SJCRH30 (cell line): ENCODE data around the gene ITPR3. TPM values are rescaled to one million over a fixed set of nuclear protein-coding genes. Genes with fewer than 3 reads are reported as not detected.
A peak's percentile ranks its signal among the peaks of the same experiment; 100 is the strongest.
"Not testable (repeated sequence)": the region's sequence is repeated elsewhere in the genome, so short reads cannot be mapped to it uniquely, and the experiment has no call there.

Experiments used
- DNase-seq, 2 experiments: peaks; one replicate each; pipeline ENCODE4 v3.0.0-alpha.2; 2015 to 2020
- H3K27ac ChIP-seq: fragments of 250-450 bp; sonication (Bioruptor Pico); 2 replicates; pipeline ENCODE4 v1.5.1; 2020; ENCODE audit warnings: mild to moderate bottlenecking, moderate library complexity
- H3K27me3 ChIP-seq: fragments of 250-450 bp; sonication (Bioruptor Pico); 2 replicates; pipeline ENCODE4 v1.5.1; 2020; ENCODE audit warnings: mild to moderate bottlenecking, moderate library complexity
- H3K36me3 ChIP-seq: fragments of 250-450 bp; sonication (Bioruptor Pico); 2 replicates; pipeline ENCODE4 v1.5.1; 2020; ENCODE audit warnings: mild to moderate bottlenecking, moderate library complexity
- H3K4me1 ChIP-seq: fragments of 250-450 bp; sonication (Bioruptor Pico); 2 replicates; pipeline ENCODE4 v1.5.1; 2020; ENCODE audit warnings: mild to moderate bottlenecking, moderate library complexity
- H3K4me3 ChIP-seq: fragments of 250-450 bp; sonication (Bioruptor Pico); 2 replicates; pipeline ENCODE4 v1.5.1; 2020; ENCODE audit warnings: mild to moderate bottlenecking, moderate library complexity
- H3K9me3 ChIP-seq: fragments of 250-450 bp; sonication (Bioruptor Pico); replicated peaks from 2 replicates; pipeline ENCODE4 v1.5.1; 2020; ENCODE audit warnings: mild to moderate bottlenecking, moderate library complexity
- total RNA-seq: library from RNA; depleted of rRNA; stranded (reverse); fragments of >200 nt; shearing (Covaris generic); gene quantifications from 2 replicates; pipeline ENCODE4 v1.2.3, GENCODE V29; 2014

The ITPR3 gene
- total RNA-seq, 1 experiment from 2014 or later, result 2.9 TPM

DNA sequence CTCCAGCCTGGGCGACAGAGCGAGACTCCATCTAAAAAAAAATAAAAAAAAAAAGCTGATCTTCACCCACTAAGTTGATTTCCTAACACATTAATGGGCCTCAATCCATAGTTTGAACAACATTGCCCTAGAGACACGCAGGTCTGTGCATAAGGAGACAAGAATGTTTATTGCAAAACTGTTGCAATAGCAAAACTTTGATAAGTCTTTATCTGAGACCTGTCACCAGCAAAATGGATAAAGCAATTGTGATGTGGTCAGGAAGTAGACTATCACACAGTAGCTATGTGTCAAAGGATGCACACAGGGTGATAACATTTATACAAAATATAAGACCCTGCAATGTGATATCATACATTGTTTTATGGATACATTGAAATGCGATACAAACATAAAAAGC is 4.2 kb upstream of the ITPR3 start:
- Histone ChIP-seq H3K27me3 (peaks cover 8% of the 10 kb centered on the region; the same call in 1 of the 2 replicates), H3K9me3 (no peaks in the 10 kb centered on the region), H3K36me3 (no peaks in the 10 kb centered on the region), H3K27ac (no peak overlapping the region), H3K4me1 (peaks cover 5% of the 10 kb centered on the region), H3K4me3 (no peak overlapping the region)
- no peak for DNase-seq

DNA sequence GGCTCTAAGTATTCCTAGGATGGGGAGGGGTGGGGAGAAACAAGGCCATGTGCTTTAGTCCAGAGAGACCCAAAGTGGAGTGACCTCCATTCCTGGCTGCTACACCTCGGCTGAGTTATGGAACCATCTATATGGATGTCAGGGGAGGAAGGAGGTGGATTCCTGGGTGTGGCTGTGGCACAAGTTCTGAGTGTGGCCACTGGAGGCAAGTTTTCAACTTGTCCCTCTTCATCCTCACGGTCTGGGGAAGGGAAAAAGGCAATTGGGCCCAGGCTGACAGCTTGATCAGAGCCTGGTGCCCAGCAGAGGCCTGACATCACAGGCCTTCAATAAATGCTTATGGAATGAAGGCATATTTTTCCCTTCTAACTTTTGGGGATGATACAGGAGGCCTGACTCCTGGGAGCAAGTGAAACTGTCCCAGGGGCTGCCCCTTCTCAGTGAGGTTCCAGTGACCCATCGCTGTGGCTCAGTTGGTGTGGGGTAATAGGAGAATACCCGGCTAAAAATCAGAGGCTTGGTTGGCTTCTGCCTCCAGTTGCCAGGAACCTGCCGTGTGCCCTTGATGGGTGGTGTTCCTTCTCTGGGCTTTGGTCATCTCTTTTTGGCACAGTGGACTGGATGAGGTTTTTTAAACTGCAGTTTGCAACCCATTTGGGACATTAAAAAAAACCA is 1.8 kb upstream of the ITPR3 start:
- H3K27me3 ChIP-seq, result 0 out of 2 replicates have a peak, but pooled peaks cover 1% of the 10 kb centered on the region
- no peaks in the 10 kb centered on the region for H3K36me3 ChIP-seq
- no peak for DNase-seq
- no peaks in the 10 kb centered on the region for H3K9me3 ChIP-seq
- no peak overlapping the region for H3K27ac ChIP-seq
- peaks cover 5% of the 10 kb centered on the region for H3K4me1 ChIP-seq
- H3K4me3 ChIP-seq, result no peak overlapping the region

DNA sequence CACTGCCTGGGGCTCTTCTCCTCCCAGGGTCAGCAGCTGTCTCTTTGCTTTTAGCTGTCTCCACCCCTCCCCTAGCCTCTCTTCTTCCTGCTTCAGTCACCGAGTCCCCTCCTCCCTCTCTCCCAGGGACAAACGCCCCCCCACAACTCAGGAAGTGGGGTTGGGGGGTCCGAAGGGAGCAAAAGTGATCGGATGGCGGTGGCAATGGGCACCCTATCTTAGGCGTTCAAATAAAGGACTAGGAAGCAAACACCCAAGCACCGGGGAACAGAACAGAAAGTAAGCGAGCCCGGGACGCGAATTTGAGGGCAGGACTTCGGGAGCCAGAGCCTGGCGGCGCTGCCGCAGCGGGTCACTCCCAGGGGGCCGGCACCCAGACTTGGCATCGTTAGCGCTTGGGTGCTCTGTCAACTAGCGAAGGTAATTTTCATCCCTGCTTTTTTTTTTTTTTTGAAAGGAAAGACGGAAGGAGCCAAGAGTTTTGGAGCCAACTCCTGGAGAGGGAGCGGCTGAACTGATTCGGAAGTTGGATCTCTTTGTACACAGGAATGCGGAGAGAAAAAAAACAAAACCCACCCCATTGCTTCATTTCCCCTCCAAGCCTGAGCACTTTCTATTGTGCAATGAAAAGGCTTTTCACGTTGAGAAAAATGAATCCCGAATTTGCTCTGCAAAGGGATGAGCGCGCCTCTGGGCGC is 815 bp upstream of the ITPR3 start:
- H3K27me3 ChIP-seq, result no peaks in the 10 kb centered on the region
- DNase-seq, result peak; percentile 42 to 53
- H3K4me3 ChIP-seq, result peak overlapping the region; percentile 63
- H3K9me3 ChIP-seq, result no peaks in the 10 kb centered on the region
- H3K36me3 ChIP-seq, result no peaks in the 10 kb centered on the region
- H3K27ac ChIP-seq, result peak overlapping the region; percentile 10; the same call in 1 of the 2 replicates
- peaks cover 5% of the 10 kb centered on the region for H3K4me1 ChIP-seq

DNA sequence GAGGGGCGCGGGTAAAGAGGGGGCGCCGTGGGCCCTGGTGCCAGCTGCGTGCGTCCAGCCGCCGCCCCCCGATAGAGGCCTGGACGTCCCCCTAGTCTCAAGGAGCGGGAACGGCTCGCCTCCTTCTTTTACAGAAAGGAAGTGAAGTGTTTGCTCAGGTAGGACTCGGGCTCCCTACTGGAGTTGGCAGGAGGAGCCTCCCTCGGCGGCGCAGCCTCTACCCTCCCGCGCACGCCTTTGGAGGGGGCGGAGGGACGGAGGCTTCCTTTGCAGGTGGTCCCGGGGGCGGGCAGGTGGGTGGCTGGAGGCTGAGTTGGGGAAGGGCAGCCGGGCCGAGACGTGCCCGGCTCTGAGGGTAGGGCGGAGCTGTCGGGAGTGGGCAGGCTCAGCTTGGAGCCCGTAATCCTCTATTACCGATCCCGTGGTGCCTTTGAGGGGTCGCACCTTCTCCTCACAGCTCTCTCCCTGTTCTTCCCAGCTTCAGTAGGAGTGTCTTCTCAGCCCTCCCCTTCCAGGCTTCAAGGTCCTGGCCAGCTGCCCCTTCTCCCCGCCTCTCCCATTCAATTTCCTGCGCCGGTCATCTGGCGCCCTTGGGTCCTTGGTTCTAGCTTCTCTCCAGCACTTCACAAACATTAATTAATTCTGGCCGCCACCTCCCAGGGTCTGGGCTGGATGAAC is 728 bp downstream of the ITPR3 start:
- no peaks in the 10 kb centered on the region for H3K36me3 ChIP-seq
- H3K4me1 ChIP-seq, result peaks cover 5% of the 10 kb centered on the region
- H3K4me3 ChIP-seq, result peak overlapping the region; percentile 63
- H3K27ac ChIP-seq, result no peak overlapping the region
- H3K9me3 ChIP-seq, result no peaks in the 10 kb centered on the region
- no peaks in the 10 kb centered on the region for H3K27me3 ChIP-seq
- DNase-seq, result no peak

DNA sequence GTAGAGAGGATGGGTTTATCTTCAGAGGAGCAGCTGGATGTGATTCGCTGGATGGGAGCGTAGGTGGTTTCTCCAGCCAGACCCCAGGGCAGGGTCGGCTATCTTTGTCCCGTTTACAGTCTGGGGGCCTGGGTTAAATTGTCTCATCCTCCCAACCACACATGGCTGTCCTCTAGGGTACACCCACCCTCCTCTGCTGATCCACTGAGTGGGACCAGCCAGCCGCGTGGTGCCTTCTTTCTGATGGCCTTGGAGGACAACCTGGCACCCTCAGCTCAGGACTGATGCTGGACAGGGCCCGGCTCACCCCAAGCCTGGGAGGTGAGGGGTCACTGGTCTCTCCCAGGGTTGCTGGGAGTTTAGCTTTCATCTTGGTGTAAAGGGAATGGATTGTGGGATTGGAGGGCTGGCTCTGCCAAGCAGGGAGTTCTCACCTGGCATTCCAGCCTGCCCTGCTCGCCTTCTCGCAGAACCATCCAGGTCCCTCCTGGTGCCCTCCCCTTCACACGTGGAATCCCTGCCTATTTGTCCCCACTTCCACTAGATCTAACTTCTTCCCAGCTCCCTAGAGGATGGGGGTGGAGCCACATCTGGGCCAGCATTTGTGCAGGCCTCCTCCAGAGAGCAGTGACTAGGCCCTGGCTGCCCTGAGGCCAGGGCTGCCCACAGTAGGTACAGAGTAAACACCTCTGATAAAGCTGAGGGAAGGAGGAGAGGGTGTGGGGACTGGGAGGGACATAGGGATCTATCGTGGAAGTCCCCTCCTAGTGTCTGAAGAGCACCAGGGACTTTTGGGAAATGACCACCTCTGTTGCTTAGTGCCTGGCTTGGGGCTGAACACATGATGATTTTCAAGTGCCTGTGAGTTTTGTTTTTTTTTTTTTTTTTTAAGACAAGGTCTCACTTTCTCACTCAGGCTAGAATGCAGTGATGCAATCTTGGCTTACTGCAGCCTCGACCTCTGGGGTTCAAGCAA is 1.6 kb downstream of the ITPR3 start:
- no peak overlapping the region for H3K4me3 ChIP-seq
- H3K27me3 ChIP-seq, result no peaks in the 10 kb centered on the region
- no peak overlapping the region for H3K27ac ChIP-seq
- H3K9me3 ChIP-seq, result no peaks in the 10 kb centered on the region
- H3K36me3 ChIP-seq, result no peaks in the 10 kb centered on the region
- no peak for DNase-seq
- peaks cover 5% of the 10 kb centered on the region for H3K4me1 ChIP-seq

DNA sequence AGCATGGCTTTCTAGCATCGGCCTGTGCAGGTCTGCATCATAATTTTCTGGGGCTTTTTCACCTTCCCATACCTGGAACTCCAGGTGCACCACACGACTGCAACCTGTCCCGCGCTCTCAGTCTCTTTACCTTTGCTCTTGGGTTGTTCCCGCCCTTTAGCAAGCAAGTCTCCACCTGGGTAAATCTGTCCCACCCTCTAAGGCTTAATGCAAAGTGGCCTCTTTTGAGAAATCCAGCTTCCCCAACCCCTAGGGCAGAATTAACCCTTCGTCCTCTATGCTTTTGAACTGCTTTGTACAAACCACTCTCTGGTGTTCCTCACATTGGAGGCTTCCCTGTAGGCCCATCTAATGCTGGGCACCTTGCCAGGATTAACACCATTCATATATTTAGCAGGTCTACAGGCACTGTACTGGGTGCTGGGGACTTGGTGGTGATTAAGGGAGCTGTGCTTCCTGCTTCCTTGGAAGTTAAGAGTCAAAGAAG is 2.8 kb downstream of the ITPR3 start:
- Histone ChIP-seq H3K27ac (no peak overlapping the region), H3K9me3 (no peaks in the 10 kb centered on the region), H3K27me3 (no peaks in the 10 kb centered on the region), H3K4me3 (no peak overlapping the region), H3K4me1 (peaks cover 5% of the 10 kb centered on the region), H3K36me3 (no peaks in the 10 kb centered on the region)
- DNase-seq, result no peak

DNA sequence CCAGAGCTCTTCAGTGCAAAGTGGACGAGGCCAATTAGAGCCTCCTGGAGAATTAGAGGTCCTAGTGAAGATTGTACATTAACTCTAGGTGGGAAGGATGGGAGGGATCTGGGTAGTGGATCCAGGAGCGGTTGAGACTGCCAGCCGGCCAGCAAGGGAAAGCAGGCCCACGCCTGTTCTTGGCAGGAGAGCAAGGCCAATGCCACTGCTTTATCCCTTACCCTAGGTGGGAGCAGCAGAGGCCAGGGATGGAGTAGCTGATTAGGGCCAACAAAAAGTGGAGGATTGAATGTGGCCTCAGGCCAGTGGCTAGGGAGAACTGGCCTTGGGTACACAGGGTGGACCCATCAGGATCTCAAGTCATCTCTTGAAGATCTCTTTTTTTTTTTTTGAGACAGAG is 3.7 kb downstream of the ITPR3 start:
- no peak overlapping the region for H3K4me3 ChIP-seq
- no peaks in the 10 kb centered on the region for H3K9me3 ChIP-seq
- no peaks in the 10 kb centered on the region for H3K36me3 ChIP-seq
- no peak overlapping the region for H3K27ac ChIP-seq
- peaks cover under 1% of the 10 kb centered on the region for H3K4me1 ChIP-seq
- DNase-seq, result no peak
- H3K27me3 ChIP-seq, result no peaks in the 10 kb centered on the region

DNA sequence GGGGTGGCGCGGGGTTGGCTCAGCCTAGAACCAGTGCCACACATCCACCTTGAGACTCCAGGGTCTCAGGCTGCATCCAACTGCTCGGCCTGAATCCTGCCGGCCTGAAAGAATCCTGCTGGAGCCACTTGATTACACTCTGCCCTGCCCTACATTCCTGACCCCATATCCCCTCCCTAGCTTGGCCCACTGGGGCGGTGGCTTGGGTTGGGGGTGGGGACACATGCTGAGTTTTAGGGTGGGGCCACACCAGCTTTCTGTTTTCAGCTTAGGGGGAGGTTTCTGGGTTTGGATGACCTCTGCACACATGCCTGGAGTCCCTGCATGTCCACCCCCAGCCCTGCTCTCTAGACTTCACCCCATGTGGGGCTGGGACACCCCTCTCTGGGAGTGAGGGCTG is 6.8 kb downstream of the ITPR3 start:
- no peak overlapping the region for H3K27ac ChIP-seq
- H3K4me3 ChIP-seq, result no peak overlapping the region
- H3K36me3 ChIP-seq, result no peaks in the 10 kb centered on the region
- DNase-seq, result no peak
- H3K9me3 ChIP-seq, result no peaks in the 10 kb centered on the region
- no peaks in the 10 kb centered on the region for H3K27me3 ChIP-seq
- no peaks in the 10 kb centered on the region for H3K4me1 ChIP-seq

DNA sequence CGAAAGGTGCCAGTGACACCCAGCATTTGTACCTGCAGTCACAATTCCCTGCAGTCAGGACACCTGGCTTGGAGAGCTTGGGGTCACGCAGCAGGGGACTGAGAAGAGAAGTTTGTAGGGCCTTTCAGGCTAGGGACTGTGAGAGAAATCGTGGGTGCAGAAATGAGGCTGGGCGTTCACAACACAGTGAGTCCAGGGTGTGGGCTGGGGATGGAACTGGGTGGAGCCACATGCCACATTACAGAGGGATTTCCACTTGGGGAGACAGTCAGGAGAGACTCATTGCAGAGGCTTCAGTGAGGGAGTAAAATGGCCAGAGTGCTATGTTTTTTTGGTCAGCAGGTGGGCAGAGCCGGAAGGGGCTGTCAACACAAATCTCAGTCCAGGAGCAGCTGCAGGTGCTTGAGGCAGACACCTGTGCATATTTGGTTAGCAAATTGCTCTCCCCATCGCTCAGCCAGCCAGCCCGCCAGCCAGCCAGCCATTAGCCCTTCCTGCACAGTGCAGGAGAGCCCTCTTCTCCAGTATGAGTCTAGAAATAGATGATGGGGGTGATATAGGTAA is 7.4 kb downstream of the ITPR3 start:
- no peak for DNase-seq
- no peaks in the 10 kb centered on the region for H3K27me3 ChIP-seq
- H3K27ac ChIP-seq, result no peak overlapping the region
- H3K4me3 ChIP-seq, result no peak overlapping the region
- no peaks in the 10 kb centered on the region for H3K9me3 ChIP-seq
- no peaks in the 10 kb centered on the region for H3K36me3 ChIP-seq
- H3K4me1 ChIP-seq, result no peaks in the 10 kb centered on the region

DNA sequence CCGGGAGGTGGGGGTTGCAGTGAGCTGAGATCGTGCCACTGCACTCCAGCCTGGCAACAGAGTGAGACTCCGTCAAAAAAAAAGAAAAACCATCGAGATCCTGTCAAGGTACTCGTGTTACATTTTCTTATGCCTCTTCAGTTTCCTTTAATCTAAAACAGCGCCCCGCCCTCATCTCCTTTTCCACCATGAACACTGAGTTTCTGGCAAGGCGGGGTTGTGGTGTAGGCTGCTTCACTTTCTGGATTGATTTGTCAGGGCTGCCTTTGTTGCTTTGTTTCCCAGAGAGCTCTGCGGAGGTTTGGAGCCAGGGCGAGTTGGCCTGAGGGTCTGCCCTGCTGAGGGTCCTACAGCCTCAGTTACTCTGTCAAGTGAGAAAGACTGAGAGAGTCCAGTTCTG is 8.9 kb downstream of the ITPR3 start:
- no peak overlapping the region for H3K27ac ChIP-seq
- no peaks in the 10 kb centered on the region for H3K36me3 ChIP-seq
- no peak for DNase-seq
- no peaks in the 10 kb centered on the region for H3K4me1 ChIP-seq
- no peaks in the 10 kb centered on the region for H3K27me3 ChIP-seq
- H3K4me3 ChIP-seq, result no peak overlapping the region
- H3K9me3 ChIP-seq, result no peaks in the 10 kb centered on the region

DNA sequence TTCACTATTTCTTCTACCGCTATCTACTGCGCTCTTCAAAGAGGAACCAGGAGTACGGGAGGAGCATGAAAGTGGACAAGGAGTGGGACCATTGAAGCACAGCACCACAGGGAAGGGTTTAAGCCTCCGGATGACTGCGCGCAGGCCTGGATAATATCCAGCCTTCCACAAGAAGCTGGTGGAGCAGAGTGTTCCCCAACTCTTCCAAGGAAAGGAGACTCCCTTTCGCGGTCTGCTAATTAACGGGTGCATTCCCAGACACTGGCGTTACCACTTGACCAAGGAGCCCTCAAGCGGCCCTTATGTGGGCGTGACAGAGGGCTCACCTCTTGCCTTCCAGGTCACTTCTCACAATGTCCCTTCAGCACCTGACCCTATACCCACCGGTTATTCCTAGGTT is 10.4 kb downstream of the ITPR3 start:
- not testable (repeated sequence) for H3K27ac ChIP-seq, H3K36me3 ChIP-seq, H3K4me3 ChIP-seq, H3K9me3 ChIP-seq, DNase-seq, H3K27me3 ChIP-seq, H3K4me1 ChIP-seq

DNA sequence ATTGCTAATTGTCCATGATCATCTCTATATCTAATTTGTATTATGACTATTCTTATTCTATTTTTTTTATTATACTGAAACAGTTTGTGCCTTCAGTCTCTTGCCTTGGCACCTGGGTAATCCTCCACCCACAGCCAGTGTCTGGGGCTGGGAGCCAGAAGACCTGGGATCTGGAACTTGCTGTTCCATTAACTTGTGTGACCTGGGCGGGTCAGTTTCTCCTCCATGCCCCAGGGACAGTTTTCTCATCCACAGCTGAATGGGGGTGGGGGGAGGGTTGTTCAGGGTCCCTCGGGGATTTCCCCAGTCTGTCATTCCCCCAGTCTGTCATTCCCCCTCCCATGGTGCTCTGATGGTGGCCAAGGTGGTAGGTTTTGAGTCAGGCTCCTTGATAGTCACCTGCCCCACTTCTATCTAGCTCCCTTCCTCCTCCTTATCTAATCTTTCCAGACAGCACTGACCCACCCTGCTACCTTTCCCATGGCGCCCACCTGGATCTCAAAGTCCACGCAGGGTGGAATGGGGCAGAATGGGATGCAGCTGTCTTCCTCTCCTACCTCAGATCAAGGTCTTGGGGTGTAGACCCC is 10.9 kb downstream of the ITPR3 start:
- Histone ChIP-seq H3K36me3 (no peaks in the 10 kb centered on the region), H3K4me1 (no peaks in the 10 kb centered on the region), H3K9me3 (no peaks in the 10 kb centered on the region), H3K27me3 (no peaks in the 10 kb centered on the region), H3K4me3 (no peak overlapping the region), H3K27ac (no peak overlapping the region)
- DNase-seq, result no peak

DNA sequence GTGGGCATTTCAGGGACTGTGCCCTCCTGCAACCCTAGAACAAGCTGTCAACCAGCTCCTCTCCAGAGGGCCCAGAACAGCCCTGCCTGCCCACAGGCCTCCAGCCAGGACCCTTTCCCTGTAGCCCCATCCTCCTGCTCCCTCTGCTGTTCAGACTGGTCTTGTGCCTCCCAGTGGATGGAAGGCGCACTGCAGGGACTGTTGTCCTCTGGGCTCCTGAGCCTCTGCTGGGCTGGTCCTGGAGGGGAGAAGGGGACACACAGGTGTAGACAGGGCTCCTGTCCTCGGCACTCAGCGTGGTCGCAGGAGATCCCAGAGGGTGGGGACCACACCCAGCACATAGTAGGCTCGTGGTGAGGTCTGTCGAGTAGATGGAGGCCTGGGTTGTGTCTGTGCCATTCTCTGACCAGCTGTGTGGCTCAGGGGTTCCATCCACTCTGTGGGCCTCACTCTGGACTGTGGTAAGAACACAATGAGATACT is 11.5 kb downstream of the ITPR3 start:
- H3K27me3 ChIP-seq, result no peaks in the 10 kb centered on the region
- no peak overlapping the region for H3K4me3 ChIP-seq
- no peaks in the 10 kb centered on the region for H3K36me3 ChIP-seq
- no peak overlapping the region for H3K27ac ChIP-seq
- no peaks in the 10 kb centered on the region for H3K9me3 ChIP-seq
- DNase-seq, result peak; percentile 38 to 47
- no peaks in the 10 kb centered on the region for H3K4me1 ChIP-seq

DNA sequence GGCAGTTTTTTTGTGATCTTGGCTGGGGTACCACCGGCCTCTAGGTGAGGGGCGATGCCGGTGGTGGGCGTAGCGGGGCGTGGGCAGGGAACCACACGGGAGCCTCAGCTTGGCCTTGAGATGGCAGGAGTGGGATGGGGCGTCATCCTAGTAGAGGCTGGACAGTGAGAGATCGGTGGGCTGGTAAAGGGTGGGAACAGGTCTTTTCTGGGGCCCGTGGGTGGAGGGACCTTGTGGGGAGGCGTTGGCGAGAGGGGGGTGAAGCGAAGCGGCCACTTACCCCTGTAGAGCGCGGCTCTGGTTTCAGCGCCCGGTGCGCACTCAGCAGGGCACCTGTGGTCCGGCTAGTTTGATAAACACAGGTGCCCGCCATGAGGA is 12.0 kb downstream of the ITPR3 start:
- H3K4me3 ChIP-seq, result no peak overlapping the region
- H3K36me3 ChIP-seq, result no peaks in the 10 kb centered on the region
- no peaks in the 10 kb centered on the region for H3K4me1 ChIP-seq
- no peak for DNase-seq
- no peak overlapping the region for H3K27ac ChIP-seq
- no peaks in the 10 kb centered on the region for H3K27me3 ChIP-seq
- H3K9me3 ChIP-seq, result no peaks in the 10 kb centered on the region
